Peyer's patch (tissue), 4 donors: Measurements from ENCODE around the gene SMIM29. TPM values are rescaled to one million over a fixed set of nuclear protein-coding genes. Genes with fewer than 3 reads are reported as not detected.

Experiments used
- DNase-seq, 3 donors: peaks; one replicate each; pipeline ENCODE4 v3.0.0-alpha.2; 2017 to 2019
- H3K27ac ChIP-seq, 4 donors: fragments of 200-600 bp; sonication (generic); one replicate each; pipeline ENCODE4 v1.5.1; 2016 to 2019
- H3K27me3 ChIP-seq, 2 donors: fragments of 200-600 bp; sonication (generic); one replicate each; pipeline ENCODE4 v1.5.1; 2019
- H3K36me3 ChIP-seq, 3 donors: fragments of 200-600 bp; sonication (generic); one replicate each; pipeline ENCODE4 v1.5.1; 2016 to 2019
- H3K4me1 ChIP-seq, 4 donors: fragments of 200-600 bp; sonication (generic); one replicate each; pipeline ENCODE4 v1.5.1; 2016 to 2019
- H3K4me3 ChIP-seq, 4 donors: fragments of 200-600 bp; sonication (generic); 1 replicate in 3 of 4; 2 replicates in 1 of 4; pipeline ENCODE4 v1.5.1; 2016 to 2019; ENCODE audit warnings: mild to moderate bottlenecking in 1 of 4
- H3K9me3 ChIP-seq, 4 donors: fragments of 200-600 bp; sonication (generic); one replicate each; pipeline ENCODE4 v1.5.1; 2016 to 2019; ENCODE audit warnings: mild to moderate bottlenecking in 1 of 4
- POLR2A ChIP-seq, 2 donors: fragments of 450-650 bp; IDR thresholded peaks; one replicate each; pipeline ENCODE4 v1.5.1; 2017; ENCODE audit warnings: antibody characterized with exemption in 2 of 2, mild to moderate bottlenecking in 2 of 2, moderate library complexity in 2 of 2
- total RNA-seq, 4 donors: library from RNA; depleted of rRNA; stranded (reverse); fragments of >200 nt; gene quantifications; one replicate each; pipeline ENCODE4 v1.1.0, GENCODE V29; 2016
- TF ChIP-seq, protein P1 (sequence below), 6 experiments: fragments of 450-650 bp in 4 of 6; fragments of 200-600 bp in 2 of 6; sonication (generic) in 1 of 6; IDR thresholded peaks; one replicate each; pipeline ENCODE4 v1.5.1; 2017 to 2019; ENCODE audit warnings: antibody characterized with exemption in 6 of 6, mild to moderate bottlenecking in 3 of 6, moderate library complexity in 1 of 6

The SMIM29 gene
- total RNA-seq, 4 donors from 2014 or later, result 8.9 to 30.5 (median 14.9) TPM

DNA sequence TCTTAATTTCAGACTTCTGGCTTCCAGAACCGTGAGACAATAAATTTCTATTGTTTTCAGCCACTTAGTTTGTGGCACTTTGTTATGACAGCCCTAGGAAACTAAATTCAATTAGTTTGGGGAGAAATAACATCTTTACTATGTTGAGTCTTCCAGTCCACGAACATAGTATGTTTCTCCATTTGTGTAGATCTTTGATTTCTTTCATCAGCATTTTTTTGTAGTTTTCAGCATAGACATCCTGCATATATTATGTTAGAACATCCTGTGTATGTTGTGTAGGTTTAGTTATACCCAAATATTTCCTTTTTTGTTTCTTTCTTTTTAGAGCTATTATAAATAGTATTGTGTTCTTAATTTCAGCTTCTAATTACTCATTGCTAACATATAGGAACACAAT, 30.1 kb downstream of the SMIM29 start:
- Histone ChIP-seq H3K9me3 (no peaks in the 10 kb centered on the region), H3K4me3 (no peak overlapping the region), H3K36me3 (no peaks in the 10 kb centered on the region), H3K4me1 (peaks cover 0 to 6% (median 2%) of the 10 kb centered on the region in 4 donors), H3K27ac (no peak overlapping the region), H3K27me3 (no peaks in the 10 kb centered on the region)
- DNase-seq, result no peak
- TF ChIP-seq, protein P1, sequence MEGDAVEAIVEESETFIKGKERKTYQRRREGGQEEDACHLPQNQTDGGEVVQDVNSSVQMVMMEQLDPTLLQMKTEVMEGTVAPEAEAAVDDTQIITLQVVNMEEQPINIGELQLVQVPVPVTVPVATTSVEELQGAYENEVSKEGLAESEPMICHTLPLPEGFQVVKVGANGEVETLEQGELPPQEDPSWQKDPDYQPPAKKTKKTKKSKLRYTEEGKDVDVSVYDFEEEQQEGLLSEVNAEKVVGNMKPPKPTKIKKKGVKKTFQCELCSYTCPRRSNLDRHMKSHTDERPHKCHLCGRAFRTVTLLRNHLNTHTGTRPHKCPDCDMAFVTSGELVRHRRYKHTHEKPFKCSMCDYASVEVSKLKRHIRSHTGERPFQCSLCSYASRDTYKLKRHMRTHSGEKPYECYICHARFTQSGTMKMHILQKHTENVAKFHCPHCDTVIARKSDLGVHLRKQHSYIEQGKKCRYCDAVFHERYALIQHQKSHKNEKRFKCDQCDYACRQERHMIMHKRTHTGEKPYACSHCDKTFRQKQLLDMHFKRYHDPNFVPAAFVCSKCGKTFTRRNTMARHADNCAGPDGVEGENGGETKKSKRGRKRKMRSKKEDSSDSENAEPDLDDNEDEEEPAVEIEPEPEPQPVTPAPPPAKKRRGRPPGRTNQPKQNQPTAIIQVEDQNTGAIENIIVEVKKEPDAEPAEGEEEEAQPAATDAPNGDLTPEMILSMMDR (IDR thresholded peaks at IDR 0.05), result no peak
- no peak for TF ChIP-seq POLR2A (IDR thresholded peaks at IDR 0.05)

DNA sequence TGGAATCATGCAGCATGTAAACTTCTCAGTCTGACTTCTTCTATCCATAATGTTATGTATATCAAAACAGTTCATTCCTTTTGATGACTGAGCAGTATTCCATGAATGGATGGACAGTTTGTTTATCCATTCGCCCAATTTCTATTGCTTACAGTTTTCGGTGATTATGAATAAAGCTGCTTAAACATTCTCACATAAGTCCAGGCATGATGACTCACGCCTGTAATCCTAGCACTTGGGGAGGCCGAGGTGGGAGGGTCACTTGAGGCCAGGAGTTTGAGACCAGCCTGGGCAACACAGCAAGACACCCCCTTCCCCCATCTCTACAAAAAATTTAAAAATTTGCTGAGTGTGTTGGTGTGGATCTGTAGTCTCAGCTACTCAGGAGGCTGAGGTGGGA, 35.0 kb downstream of the SMIM29 start:
- Histone ChIP-seq H3K9me3 (no peaks in the 10 kb centered on the region), H3K4me1 (no peaks in the 10 kb centered on the region), H3K27me3 (no peaks in the 10 kb centered on the region), H3K36me3 (no peaks in the 10 kb centered on the region), H3K4me3 (no peak overlapping the region), H3K27ac (no peak overlapping the region)
- no peak for DNase-seq
- TF ChIP-seq, protein P1 (IDR thresholded peaks at IDR 0.05), result no peak
- TF ChIP-seq POLR2A (IDR thresholded peaks at IDR 0.05), result no peak

DNA sequence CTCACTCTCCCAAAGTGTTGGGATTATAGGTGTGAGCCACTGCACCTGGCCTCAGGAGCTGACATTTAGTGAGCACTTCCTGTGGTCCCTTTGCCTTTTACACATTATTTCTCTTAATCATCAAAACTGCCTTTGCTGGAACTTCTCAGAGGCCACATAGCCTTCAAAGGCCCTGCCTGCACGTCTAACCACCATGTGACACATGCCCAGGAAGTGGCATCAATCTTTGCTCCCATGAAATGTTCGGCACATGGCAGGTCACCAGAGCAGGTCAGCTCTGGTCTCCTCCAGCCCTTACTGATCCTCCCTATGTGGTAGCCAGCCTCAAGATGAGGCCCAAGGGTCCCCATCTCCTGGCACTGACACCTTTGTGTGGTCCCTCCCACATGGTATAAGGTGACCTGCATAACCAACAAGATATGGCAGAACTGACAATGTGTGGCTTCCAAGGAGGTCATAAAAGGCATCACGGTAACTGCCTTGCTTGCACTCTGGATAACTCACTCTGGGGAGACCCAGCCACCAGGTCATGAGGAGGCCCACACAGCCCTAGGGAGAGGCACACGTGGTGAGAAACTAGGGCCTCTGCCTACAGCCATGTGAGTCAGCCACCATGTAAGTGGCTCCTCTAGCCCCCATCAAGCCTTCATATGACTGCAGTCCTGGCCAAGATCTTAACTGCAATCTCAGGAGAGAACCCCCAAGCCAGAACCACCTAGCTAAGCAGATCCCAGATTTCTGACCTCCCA, 40.9 kb downstream of the SMIM29 start:
- no peaks in the 10 kb centered on the region for H3K36me3 ChIP-seq
- no peaks in the 10 kb centered on the region for H3K27me3 ChIP-seq
- H3K4me1 ChIP-seq, result no peaks in the 10 kb centered on the region
- H3K4me3 ChIP-seq, result no peak overlapping the region
- no peaks in the 10 kb centered on the region for H3K9me3 ChIP-seq
- TF ChIP-seq, protein P1 (IDR thresholded peaks at IDR 0.05), result no peak
- no peak for TF ChIP-seq POLR2A (IDR thresholded peaks at IDR 0.05)
- no peak overlapping the region for H3K27ac ChIP-seq
- DNase-seq, result no peak

DNA sequence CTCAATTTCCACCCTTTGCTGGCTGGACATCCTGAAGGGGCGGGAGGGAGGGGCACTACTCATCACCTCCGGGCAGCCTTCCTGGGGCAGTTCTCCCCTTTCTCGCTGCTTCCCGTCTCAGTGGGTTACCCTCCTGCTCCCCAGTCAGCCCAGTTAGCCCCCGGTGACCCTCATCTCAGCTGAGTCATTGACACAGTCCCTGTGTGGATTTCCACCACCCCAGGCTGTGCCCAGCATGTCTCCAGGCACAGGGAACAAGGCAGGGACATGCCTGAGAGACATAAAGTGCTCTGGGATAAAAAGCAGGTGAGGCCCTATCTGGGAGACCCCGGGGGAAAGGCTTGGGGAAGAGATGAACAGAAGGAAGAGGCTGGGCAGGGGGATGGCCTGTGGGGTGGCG, 42.1 kb downstream of the SMIM29 start:
- Histone ChIP-seq H3K9me3 (no peaks in the 10 kb centered on the region), H3K27me3 (no peaks in the 10 kb centered on the region), H3K36me3 (no peaks in the 10 kb centered on the region), H3K4me3 (no peak overlapping the region), H3K4me1 (no peaks in the 10 kb centered on the region), H3K27ac (no peak overlapping the region)
- no peak for DNase-seq
- TF ChIP-seq, protein P1 (IDR thresholded peaks at IDR 0.05), result no peak
- no peak for TF ChIP-seq POLR2A (IDR thresholded peaks at IDR 0.05)

DNA sequence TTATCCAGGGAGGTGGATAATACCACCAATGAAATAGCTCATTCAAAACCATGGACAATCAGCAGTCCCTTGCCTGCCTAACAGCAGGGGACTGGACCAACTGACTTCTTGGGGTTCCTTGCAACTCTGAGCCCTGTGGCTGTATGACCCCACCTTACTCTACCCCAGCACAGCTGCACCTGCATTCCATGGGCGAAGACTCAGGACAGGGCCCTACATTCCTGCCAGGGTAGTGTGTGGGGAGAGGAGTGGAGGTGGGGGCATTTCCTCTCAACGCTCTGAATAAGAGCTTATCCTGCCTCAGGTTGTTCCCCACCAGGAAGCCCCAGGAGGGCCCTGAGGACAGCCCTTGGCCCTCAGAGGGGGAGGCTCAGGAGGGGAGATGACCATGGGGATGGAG, 42.9 kb downstream of the SMIM29 start:
- DNase-seq, result no peak
- no peak overlapping the region for H3K4me3 ChIP-seq

More for the DNA sequence above, 42.9 kb downstream of the SMIM29 start:
- TF ChIP-seq, protein P1 (IDR thresholded peaks at IDR 0.05), result no peak
- TF ChIP-seq POLR2A (IDR thresholded peaks at IDR 0.05), result no peak
- Histone ChIP-seq H3K27ac (no peak overlapping the region), H3K36me3 (no peaks in the 10 kb centered on the region), H3K27me3 (no peaks in the 10 kb centered on the region), H3K9me3 (no peaks in the 10 kb centered on the region), H3K4me1 (no peaks in the 10 kb centered on the region)
